Measurements from ENCODE around the gene CSHL1. TPM values are rescaled to one million over a fixed set of nuclear protein-coding genes. Genes with fewer than 3 reads are reported as not detected.

The CSHL1 gene
- total RNA-seq, result not detected

GRCh38 chr17:63911041-63911635, at the start of gene CSHL1:
Gene CSHL1 (minus strand): TSS chr17:63911258. CDS start chr17:63911196, 62 bp downstream.
- POLR2A ChIA-PET, result interaction anchor here (0.6 kb wide), 1 partner anchor 46 kb away, joined by 7 read pairs; no protein-coding TSS in a partner anchor
- CTCF ChIA-PET, result interaction anchor here (1.0 to 3.7 kb wide), 13 partner anchors 8 to 222 kb away, joined by 3 to 17 read pairs (median 4); partner anchors contain the start of gene GH2

GRCh38 chr17:63960430-63960829, 49.4 kb upstream of the CSHL1 start:
- POLR2A ChIA-PET, result no interaction called here
- CTCF ChIA-PET, result no interaction called here

- ChIA-PET CTCF (no interaction called here), POLR2A (no interaction called here)
These were observed 48.9 kb upstream of the CSHL1 start for GRCh38 chr17:63960006-63960405.

GRCh38 chr17:63956296-63956920, 45.4 kb upstream of the CSHL1 start:
- POLR2A ChIA-PET, result no interaction called here

GRCh38 chr17:63955791-63956190, 44.7 kb upstream of the CSHL1 start:
- ChIA-PET CTCF (no interaction called here), POLR2A (no interaction called here)

More at GRCh38 chr17:63956296-63956920, 45.4 kb upstream of the CSHL1 start:
- CTCF ChIA-PET, result interaction anchor here (0.8 kb wide), 1 partner anchor 69 kb away, joined by 3 read pairs; no protein-coding TSS in a partner anchor

- ChIA-PET CTCF (interaction anchor here (0.9 to 1.5 kb wide), 3 partner anchors 9 to 194 kb away, joined by 3 to 7 read pairs (median 3); no protein-coding TSS in a partner anchor), POLR2A (interaction anchor here (0.6 kb wide), 1 partner anchor 12 kb away, joined by 3 read pairs; no protein-coding TSS in a partner anchor)
These were observed 44.2 kb upstream of the CSHL1 start for GRCh38 chr17:63955232-63955631.

- CTCF ChIA-PET, result interaction anchor here (0.9 to 1.5 kb wide), 4 partner anchors 9 to 194 kb away, joined by 3 to 7 read pairs (median 4); no protein-coding TSS in a partner anchor
- POLR2A ChIA-PET, result interaction anchor here (0.6 kb wide), 1 partner anchor 12 kb away, joined by 3 read pairs; no protein-coding TSS in a partner anchor
These were observed 43.5 kb upstream of the CSHL1 start for GRCh38 chr17:63954402-63955063.

GRCh38 chr17:63950940-63951907, 40.2 kb upstream of the CSHL1 start:
- ChIA-PET POLR2A (no interaction called here), CTCF (interaction anchor here (1.0 to 2.4 kb wide), 6 partner anchors 13 to 47 kb away, joined by 3 to 13 read pairs (median 4); partner anchors contain the start of gene GH1)

GRCh38 chr17:63949576-63950250, 38.7 kb upstream of the CSHL1 start:
- POLR2A ChIA-PET, result interaction anchor here (0.5 kb wide), 1 partner anchor 84 kb away, joined by 5 read pairs; no protein-coding TSS in a partner anchor
- CTCF ChIA-PET, result interaction anchor here (0.8 to 2.4 kb wide), 7 partner anchors 14 to 47 kb away, joined by 3 to 13 read pairs (median 4); partner anchors contain the start of gene GH1

- ChIA-PET CTCF (no interaction called here), POLR2A (no interaction called here)
These were observed 37.5 kb upstream of the CSHL1 start for GRCh38 chr17:63948521-63948920.

GRCh38 chr17:63947711-63948330, 36.8 kb upstream of the CSHL1 start:
- ChIA-PET CTCF (interaction anchor here (0.6 to 2.6 kb wide), 9 partner anchors 11 to 178 kb away, joined by 3 to 36 read pairs (median 9); partner anchors contain the start of genes CD79B, GH1 and PRR29), POLR2A (no interaction called here)

GRCh38 chr17:63946440-63947363, 35.6 kb upstream of the CSHL1 start:
- POLR2A ChIA-PET, result interaction anchor here (0.7 to 1.3 kb wide), 2 partner anchors 15 to 74 kb away, joined by 3 to 4 read pairs; partner anchors contain the start of gene ICAM2
- CTCF ChIA-PET, result interaction anchor here (0.6 to 2.6 kb wide), 41 partner anchors 8 to 202 kb away, joined by 3 to 36 read pairs (median 4); partner anchors contain the start of genes CD79B, CSHL1, GH1 and ICAM2

- CTCF ChIA-PET, result interaction anchor here (0.7 to 2.6 kb wide), 37 partner anchors 9 to 203 kb away, joined by 3 to 36 read pairs (median 5); partner anchors contain the start of genes CD79B, CSHL1, GH1 and ICAM2
- POLR2A ChIA-PET, result interaction anchor here (1.3 kb wide), 1 partner anchor 75 kb away, joined by 4 read pairs; the partner anchor contains the start of gene ICAM2
These were observed 34.9 kb upstream of the CSHL1 start for GRCh38 chr17:63945784-63946439.

GRCh38 chr17:63944736-63945499, 33.9 kb upstream of the CSHL1 start:
- CTCF ChIA-PET, result interaction anchor here (2.2 to 2.6 kb wide), 2 partner anchors 9 to 41 kb away, joined by 9 to 16 read pairs; no protein-coding TSS in a partner anchor
- POLR2A ChIA-PET, result no interaction called here

- ChIA-PET POLR2A (interaction anchor here (0.5 kb wide), 1 partner anchor 49 kb away, joined by 3 read pairs; no protein-coding TSS in a partner anchor), CTCF (no interaction called here)
These were observed 32.7 kb upstream of the CSHL1 start for GRCh38 chr17:63943745-63944144.
